GM18951 (cell line): Measurements from ENCODE around the gene PTPN3.

ENCODE experiments used
- POLR2A ChIP-seq: IDR thresholded peaks from 4 replicates; pipeline ENCODE4 v1.6.1; 2011; ENCODE audit warnings: mild to moderate bottlenecking; ENCODE audit not compliant: insufficient read length, insufficient read depth; ENCODE audit errors: extremely low read depth
- in situ Hi-C: fragments of 300-500 bp; cut with MboI; formaldehyde crosslinking; loops from one replicate; pipeline ENCODE4 v1.12.0; 2022; ENCODE audit warnings: low sequenced_read_pairs, mixed read lengths, inconsistent platforms; ENCODE audit not compliant: unreplicated experiment

The PTPN3 gene

DNA sequence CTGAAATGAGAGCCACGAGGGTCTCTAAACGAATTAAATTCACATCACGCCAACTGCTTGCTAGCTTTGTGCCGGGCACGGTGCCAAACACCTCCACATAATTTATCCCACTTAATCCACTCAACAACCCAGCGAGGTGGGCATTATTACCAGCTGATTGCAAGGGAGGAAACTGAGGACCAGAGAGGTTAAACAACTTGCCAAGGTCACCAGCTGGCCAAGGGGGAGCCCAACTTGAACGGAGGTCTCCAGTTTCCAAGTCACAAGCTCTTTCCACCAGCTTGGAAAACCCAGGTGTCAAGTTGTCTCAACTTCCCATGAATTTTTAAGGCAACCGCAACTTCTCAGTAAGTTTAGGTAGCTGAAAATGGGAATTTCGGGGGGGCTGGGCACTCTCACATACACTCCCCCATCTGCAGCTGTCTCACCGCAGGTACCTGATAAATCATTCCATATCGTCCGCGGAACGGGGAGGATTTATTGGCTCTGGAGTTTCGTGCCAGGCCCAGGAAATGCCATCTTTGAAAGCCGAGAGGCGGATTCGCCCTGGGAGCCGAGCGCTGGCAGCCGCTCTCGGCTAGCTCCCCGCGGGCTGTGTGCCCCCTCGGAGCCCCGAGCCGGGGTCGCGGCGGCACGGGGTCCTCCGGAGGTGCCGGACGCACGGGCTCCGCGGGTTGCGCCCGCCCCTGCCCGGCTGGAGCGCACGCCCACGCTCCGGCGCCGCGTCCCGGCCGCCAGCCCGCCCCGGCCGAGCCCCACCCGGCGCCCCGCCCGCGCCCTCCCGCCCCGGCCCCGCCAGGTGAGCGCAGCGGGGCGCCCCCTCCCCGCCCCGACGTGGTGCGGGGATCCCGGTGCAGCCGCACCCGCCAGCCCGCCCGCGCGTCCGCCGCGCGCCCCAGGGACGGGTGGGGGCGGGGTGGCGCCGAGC lies 617 bp downstream of the PTPN3 start:
- in situ Hi-C loops = no loop called here
- TF ChIP-seq POLR2A = no peak

GRCh38 chr9:109496841-109497225 lies 1.3 kb downstream of the PTPN3 start:
- in situ Hi-C loops = no loop called here
- TF ChIP-seq POLR2A = no peak

DNA sequence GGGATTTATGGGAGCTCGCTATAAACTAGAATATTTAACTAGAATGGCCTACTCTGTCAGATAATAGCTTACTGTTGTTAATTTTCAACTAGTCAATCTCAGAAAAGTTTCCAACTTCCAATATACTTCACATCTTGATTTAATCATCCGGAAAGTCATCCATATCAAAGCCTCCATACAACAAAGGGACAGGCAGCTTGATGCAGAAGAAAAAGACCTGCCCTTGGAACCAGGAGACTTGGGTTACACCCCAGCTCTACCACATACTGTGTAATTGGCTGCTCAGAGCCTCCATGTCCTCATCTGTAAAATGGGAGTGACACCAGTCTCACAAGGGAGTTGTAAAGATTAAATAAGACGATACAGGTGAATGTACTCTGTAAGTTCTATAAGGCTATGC lies 1.9 kb downstream of the PTPN3 start:
- no peak for TF ChIP-seq POLR2A
- in situ Hi-C loops = no loop called here

- TF ChIP-seq POLR2A = no peak
- in situ Hi-C loops = no loop called here
Measured at GRCh38 chr9:109493648-109494047, 4.5 kb downstream of the PTPN3 start.

- in situ Hi-C loops = no loop called here
- no peak for TF ChIP-seq POLR2A
Measured at GRCh38 chr9:109491590-109491989, 6.5 kb downstream of the PTPN3 start.

DNA sequence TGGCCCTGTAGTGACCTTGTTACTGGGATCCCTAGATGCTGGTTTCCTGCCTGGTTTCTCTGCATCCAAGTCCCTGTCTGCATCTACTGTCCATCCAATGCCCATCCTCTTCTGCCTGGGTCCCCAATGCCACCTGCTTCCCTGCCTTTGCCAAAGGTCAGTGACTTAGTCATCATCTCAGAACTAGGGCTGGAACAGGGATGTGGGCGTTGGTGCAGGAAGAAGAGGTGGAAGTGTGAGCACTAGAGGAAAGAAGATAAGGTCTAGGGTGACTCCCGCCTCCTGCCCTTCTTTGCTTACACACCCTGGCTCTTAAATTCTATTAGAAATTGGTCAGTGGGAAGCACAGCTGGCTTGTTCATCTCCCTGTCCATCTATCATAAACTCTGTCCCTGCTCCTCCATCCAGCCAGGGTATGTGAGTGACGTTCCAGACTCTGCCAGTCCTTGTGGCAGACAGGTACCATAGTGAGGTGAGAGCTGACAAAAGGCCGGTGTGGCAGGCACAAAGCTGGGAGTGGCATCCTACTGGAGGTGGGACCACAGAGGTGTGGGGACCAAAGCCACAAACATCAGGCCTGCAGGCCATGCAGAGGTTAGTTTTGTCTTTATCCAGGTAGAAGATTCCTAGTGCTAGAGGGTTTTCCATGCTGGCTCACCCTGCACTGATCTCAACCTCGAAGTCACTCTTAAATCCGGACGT lies 9.2 kb downstream of the PTPN3 start:
- no peak for TF ChIP-seq POLR2A
- in situ Hi-C loops = no loop called here

GRCh38 chr9:109488351-109488750 lies 9.8 kb downstream of the PTPN3 start:
- in situ Hi-C loops = no loop called here
- TF ChIP-seq POLR2A = no peak

GRCh38 chr9:109487247-109487646 lies 10.9 kb downstream of the PTPN3 start:
- in situ Hi-C loops = no loop called here
- TF ChIP-seq POLR2A = no peak

GRCh38 chr9:109483744-109484429 lies 14.2 kb downstream of the PTPN3 start:
- no peak for TF ChIP-seq POLR2A
- in situ Hi-C loops = no loop called here

- in situ Hi-C loops = no loop called here
- TF ChIP-seq POLR2A = no peak
Measured at GRCh38 chr9:109482391-109482916, 15.7 kb downstream of the PTPN3 start.

GRCh38 chr9:109481856-109482255 lies 16.3 kb downstream of the PTPN3 start:
- TF ChIP-seq POLR2A = no peak
- in situ Hi-C loops = no loop called here

DNA sequence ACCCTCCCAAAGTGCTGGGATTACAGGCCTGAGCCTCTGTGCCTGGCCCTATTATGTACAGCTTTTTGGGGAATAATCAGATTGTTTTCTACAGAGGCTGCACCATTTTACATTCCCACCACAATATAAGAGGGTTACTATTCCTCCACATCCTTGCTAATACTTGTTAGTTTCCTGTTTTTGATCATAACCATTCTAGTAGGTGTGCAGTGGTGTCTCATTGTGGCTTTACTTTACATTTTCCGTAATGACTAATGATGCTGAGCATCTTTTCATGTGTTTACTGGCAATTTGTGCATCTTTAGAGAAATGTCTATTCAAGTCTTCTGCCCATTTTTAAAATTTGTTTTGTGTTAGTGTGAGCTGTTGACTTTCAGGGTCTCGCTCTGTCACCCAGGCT lies 18.3 kb downstream of the PTPN3 start:
- in situ Hi-C loops = no loop called here
- no peak for TF ChIP-seq POLR2A

- in situ Hi-C loops = no loop called here
- no peak for TF ChIP-seq POLR2A
Measured at GRCh38 chr9:109478665-109479380, 19.3 kb downstream of the PTPN3 start.

GRCh38 chr9:109478051-109478563 lies 20.0 kb downstream of the PTPN3 start:
- in situ Hi-C loops = no loop called here
- no peak for TF ChIP-seq POLR2A
